Spleen (tissue), 11 donors: Measurements from ENCODE around the gene CCDC7. TPM values are rescaled to one million over a fixed set of nuclear protein-coding genes. Genes with fewer than 3 reads are reported as not detected.
"Not testable (repeated sequence)": the region's sequence is repeated elsewhere in the genome, so short reads cannot be mapped to it uniquely, and the experiment has no call there.

Experiments used
- DNase-seq: peaks from one replicate; pipeline ENCODE4 v3.0.0-alpha.2; 2020
- H3K27ac ChIP-seq, 8 donors: fragments of 200-600 bp; sonication (generic) in 7 of 8; 1 replicate in 4 of 8; 2 replicates in 4 of 8; pipeline versions ENCODE4 v1.5.0 to v1.8.0; 2016 to 2021; ENCODE audit warnings: inconsistent platforms in 4 of 8, mild to moderate bottlenecking in 4 of 8, moderate library complexity in 1 of 8
- H3K27me3 ChIP-seq, 7 donors: fragments of 200-600 bp; sonication (generic) in 6 of 7; replicated peaks in 1 of 7; 1 replicate in 4 of 7; 2 replicates in 3 of 7; pipeline versions ENCODE4 v1.5.0 to v1.8.0; 2016 to 2021; ENCODE audit warnings: inconsistent platforms in 3 of 7, mild to moderate bottlenecking in 1 of 7
- H3K36me3 ChIP-seq, 6 donors: fragments of 200-600 bp; sonication (generic) in 5 of 6; 1 replicate in 4 of 6; 2 replicates in 2 of 6; pipeline versions ENCODE4 v1.5.0 to v1.8.0; 2016 to 2021; ENCODE audit warnings: inconsistent platforms in 2 of 6
- H3K4me1 ChIP-seq, 6 donors: fragments of 200-600 bp; sonication (generic) in 5 of 6; 1 replicate in 3 of 6; 2 replicates in 3 of 6; pipeline versions ENCODE4 v1.5.0 to v1.8.0; 2016 to 2021; ENCODE audit warnings: inconsistent platforms in 3 of 6
- H3K4me3 ChIP-seq, 8 donors: fragments of 200-600 bp; sonication (generic) in 7 of 8; 1 replicate in 4 of 8; 2 replicates in 4 of 8; pipeline versions ENCODE4 v1.5.0 to v1.8.0; 2016 to 2021; ENCODE audit warnings: inconsistent platforms in 4 of 8, mild to moderate bottlenecking in 4 of 8, moderate library complexity in 2 of 8
- H3K9me3 ChIP-seq, 8 donors: fragments of 200-600 bp; sonication (generic) in 7 of 8; 1 replicate in 4 of 8; 2 replicates in 4 of 8; pipeline versions ENCODE4 v1.5.0 to v1.8.0; 2016 to 2021; ENCODE audit warnings: inconsistent platforms in 4 of 8
- CTCF ChIP-seq, 11 experiments: fragments of 200-600 bp in 7 of 11; fragments of 450-650 bp in 4 of 11; sonication (generic) in 4 of 11; IDR thresholded peaks in 8 of 11; conservative IDR thresholded peaks in 3 of 11; 1 replicate in 7 of 11; 2 replicates in 4 of 11; pipeline versions ENCODE4 v1.4.0 to v1.8.0; 2016 to 2021; ENCODE audit warnings: antibody characterized with exemption in 11 of 11, inconsistent platforms in 4 of 11, mild to moderate bottlenecking in 1 of 11
- POLR2A ChIP-seq, 3 donors: fragments of 450-650 bp; IDR thresholded peaks; one replicate each; pipeline ENCODE4 v1.5.1; 2017; ENCODE audit warnings: antibody characterized with exemption in 3 of 3, mild to moderate bottlenecking in 1 of 3
- POLR2AphosphoS5 ChIP-seq, 3 donors: sonication (generic); formaldehyde crosslinking; IDR thresholded peaks; one replicate each; pipeline ENCODE4 v1.5.1; 2017; ENCODE audit warnings: antibody characterized with exemption in 3 of 3
- WGBS, 5 donors: extraction: QIAGEN DNeasy Blood & Tissue Kit in 3 of 5; methylation state at CpG; one replicate each; pipeline versions ENCODE4 v1.1.5 to v1.1.7; 2013 to 2018; 5-methylcytosine and 5-hydroxymethylcytosine counted together
- intact Hi-C: fragments of 100-400 bp; cut with DNase I; formaldehyde crosslinking; loops from one replicate; pipeline ENCODE4 v1.15.0; 2023; ENCODE audit warnings: low total_unique reads
- polyA plus RNA-seq, 3 donors: library from polyadenylated mRNA; stranded (reverse); fragments of 200-250 nt; gene quantifications; one replicate each; pipeline ENCODE4 v1.2.1, GENCODE V29; 2013
- total RNA-seq, 7 donors: library from RNA; depleted of rRNA in 3 of 7; stranded (reverse); fragments of >200 nt in 3 of 7; fragmentation: NEBNext Ultra II Directional in 4 of 7; extraction: Animal tissue kit (Norgen Biotek cat#: 25700) in 4 of 7; gene quantifications; one replicate each; pipeline versions ENCODE4 v1.1.0 to v1.2.1, GENCODE V29; 2016 to 2021
- donor health status: healthy with polysubstance abuse.
- donor health status: DM: no; HTN: no; CAD: no; lungs with moderate emphysema.
- donor health status: DM: no; HTN: no; CAD: no.
- donor health status: Bipolar disorder and iron deficiency.
- donor health status: healthy.
- donor health status: DM: no; HTN: no; CAD: no.
- donor health status: DM: yes; HTN: yes; CAD: no.

The CCDC7 gene
- total and polyA plus RNA-seq, 10 donors, result 0.70 to 32.6 (median 22.9) TPM

GRCh38 chr10:32893434-32893833, 447.5 kb downstream of the CCDC7 start:
- Histone ChIP-seq H3K4me1 (peaks cover 0 to 5% (median 0%) of the 10 kb centered on the region in 6 donors), H3K27ac (no peak overlapping the region), H3K9me3 (no peaks in the 10 kb centered on the region), H3K4me3 (no peak overlapping the region), H3K27me3 (no peaks in the 10 kb centered on the region), H3K36me3 (peaks cover 0 to 38% (median 6%) of the 10 kb centered on the region in 6 donors)
- TF ChIP-seq CTCF (IDR thresholded peaks at IDR 0.05 in 8 of 11, conservative IDR thresholded peaks at IDR 0.05 in 3 of 11) (no peak), POLR2AphosphoS5 (IDR thresholded peaks at IDR 0.05) (peak in 2 of 3 donors; percentile 7 to 25)
- no peak for DNase-seq
- intact Hi-C loops, result no loop called here
- WGBS, 5 donors, result 42 to 59% (median 52%) methylated on average over 3 of the region's 3 CpGs

GRCh38 chr10:32893916-32894664, 448.1 kb downstream of the CCDC7 start:
- no peak overlapping the region for H3K4me3 ChIP-seq
- no peaks in the 10 kb centered on the region for H3K9me3 ChIP-seq
- 87 to 97% (median 89%) methylated on average over 2 of the region's 2 CpGs for WGBS, 5 donors
- no peak overlapping the region for H3K27ac ChIP-seq
- H3K36me3 ChIP-seq, result peaks cover 0 to 44% (median 6%) of the 10 kb centered on the region in 6 donors
- DNase-seq, result no peak
- H3K4me1 ChIP-seq, result peaks cover 0 to 5% (median 0%) of the 10 kb centered on the region in 6 donors
- TF ChIP-seq CTCF (IDR thresholded peaks at IDR 0.05 in 8 of 11, conservative IDR thresholded peaks at IDR 0.05 in 3 of 11) (no peak), POLR2AphosphoS5 (IDR thresholded peaks at IDR 0.05) (no peak), POLR2A (IDR thresholded peaks at IDR 0.05) (no peak)
- H3K27me3 ChIP-seq, result no peaks in the 10 kb centered on the region
- intact Hi-C loops, result no loop called here

GRCh38 chr10:32895200-32895968, 449.4 kb downstream of the CCDC7 start:
- DNase-seq, H3K27ac ChIP-seq, H3K27me3 ChIP-seq, H3K9me3 ChIP-seq, H3K4me3 ChIP-seq, intact Hi-C loops, H3K4me1 ChIP-seq: not testable (repeated sequence)
- peaks cover 0 to 55% (median 6%) of the 10 kb centered on the region in 6 donors for H3K36me3 ChIP-seq
- WGBS, 5 donors, result 93 to 96% (median 94%) methylated on average over 7 of the region's 7 CpGs

- Histone ChIP-seq H3K9me3 (no peaks in the 10 kb centered on the region), H3K4me3 (no peak overlapping the region), H3K4me1 (no peaks in the 10 kb centered on the region), H3K27me3 (no peaks in the 10 kb centered on the region), H3K27ac (no peak overlapping the region), H3K36me3 (peaks cover 5 to 90% (median 12%) of the 10 kb centered on the region in 6 donors)
- intact Hi-C loops, result no loop called here
- WGBS, 5 donors, result 92 to 97% (median 94%) methylated on average over 9 of the region's 9 CpGs
- DNase-seq, result no peak
- TF ChIP-seq CTCF (IDR thresholded peaks at IDR 0.05 in 8 of 11, conservative IDR thresholded peaks at IDR 0.05 in 3 of 11) (no peak), POLR2A (IDR thresholded peaks at IDR 0.05) (no peak), POLR2AphosphoS5 (IDR thresholded peaks at IDR 0.05) (no peak)
These were observed 455.9 kb downstream of the CCDC7 start for GRCh38 chr10:32901815-32902214.
